PFSK-1 (cell line): ENCODE results near the gene UBD.

Source experiments
- POLR2AphosphoS5 ChIP-seq: IDR thresholded peaks from 2 replicates; pipeline ENCODE4 v1.6.1; 2012; ENCODE audit warnings: low read depth, mild to moderate bottlenecking, control low read depth, low read length, moderate library complexity
- TF ChIP-seq, protein P1 (sequence below), 2 experiments: IDR thresholded peaks; 2 replicates each; pipeline versions ENCODE4 v1.6.1 to v1.8.0; 2011 to 2012; ENCODE audit warnings: low read depth in 2 of 2, low read length in 2 of 2, control low read depth in 1 of 2, inconsistent platforms in 1 of 2, mild to moderate bottlenecking in 1 of 2, moderate library complexity in 1 of 2; ENCODE audit not compliant: insufficient read depth in 1 of 2

DNA sequence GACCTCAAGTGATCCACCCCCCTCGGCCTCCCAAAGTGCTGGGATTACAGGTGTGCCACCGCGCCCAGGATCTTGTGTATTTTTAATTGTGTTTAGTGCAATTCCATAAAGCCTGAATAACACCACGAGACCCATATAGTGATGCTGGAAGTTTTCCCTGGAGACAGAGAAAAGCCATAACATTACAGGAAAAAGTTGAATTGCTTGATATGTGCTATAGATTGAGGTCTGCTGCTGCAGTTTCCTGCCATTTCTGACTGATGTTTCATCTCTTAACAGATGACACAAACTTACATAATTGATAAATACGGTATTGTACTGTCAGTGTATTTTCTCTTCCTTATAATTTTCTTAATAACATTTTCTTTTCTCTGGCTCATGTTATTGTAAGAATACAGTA, 7.3 kb upstream of the UBD start:
- TF ChIP-seq POLR2AphosphoS5, result no peak
- TF ChIP-seq, protein P1, sequence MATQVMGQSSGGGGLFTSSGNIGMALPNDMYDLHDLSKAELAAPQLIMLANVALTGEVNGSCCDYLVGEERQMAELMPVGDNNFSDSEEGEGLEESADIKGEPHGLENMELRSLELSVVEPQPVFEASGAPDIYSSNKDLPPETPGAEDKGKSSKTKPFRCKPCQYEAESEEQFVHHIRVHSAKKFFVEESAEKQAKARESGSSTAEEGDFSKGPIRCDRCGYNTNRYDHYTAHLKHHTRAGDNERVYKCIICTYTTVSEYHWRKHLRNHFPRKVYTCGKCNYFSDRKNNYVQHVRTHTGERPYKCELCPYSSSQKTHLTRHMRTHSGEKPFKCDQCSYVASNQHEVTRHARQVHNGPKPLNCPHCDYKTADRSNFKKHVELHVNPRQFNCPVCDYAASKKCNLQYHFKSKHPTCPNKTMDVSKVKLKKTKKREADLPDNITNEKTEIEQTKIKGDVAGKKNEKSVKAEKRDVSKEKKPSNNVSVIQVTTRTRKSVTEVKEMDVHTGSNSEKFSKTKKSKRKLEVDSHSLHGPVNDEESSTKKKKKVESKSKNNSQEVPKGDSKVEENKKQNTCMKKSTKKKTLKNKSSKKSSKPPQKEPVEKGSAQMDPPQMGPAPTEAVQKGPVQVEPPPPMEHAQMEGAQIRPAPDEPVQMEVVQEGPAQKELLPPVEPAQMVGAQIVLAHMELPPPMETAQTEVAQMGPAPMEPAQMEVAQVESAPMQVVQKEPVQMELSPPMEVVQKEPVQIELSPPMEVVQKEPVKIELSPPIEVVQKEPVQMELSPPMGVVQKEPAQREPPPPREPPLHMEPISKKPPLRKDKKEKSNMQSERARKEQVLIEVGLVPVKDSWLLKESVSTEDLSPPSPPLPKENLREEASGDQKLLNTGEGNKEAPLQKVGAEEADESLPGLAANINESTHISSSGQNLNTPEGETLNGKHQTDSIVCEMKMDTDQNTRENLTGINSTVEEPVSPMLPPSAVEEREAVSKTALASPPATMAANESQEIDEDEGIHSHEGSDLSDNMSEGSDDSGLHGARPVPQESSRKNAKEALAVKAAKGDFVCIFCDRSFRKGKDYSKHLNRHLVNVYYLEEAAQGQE (IDR thresholded peaks at IDR 0.05; ENCODE audit: insufficient read depth in 1 of 2, low read depth in 2 of 2, low read length in 2 of 2), result no peak
